ENCODE measurements around the gene DBNL. TPM values are rescaled to one million over a fixed set of nuclear protein-coding genes. Genes with fewer than 3 reads are reported as not detected.

Gene DBNL
- total and polyA plus RNA-seq, 2 donors (not counting 1 experiment from before 2014, with no cell fraction given) = 335 to 386 TPM

DNA sequence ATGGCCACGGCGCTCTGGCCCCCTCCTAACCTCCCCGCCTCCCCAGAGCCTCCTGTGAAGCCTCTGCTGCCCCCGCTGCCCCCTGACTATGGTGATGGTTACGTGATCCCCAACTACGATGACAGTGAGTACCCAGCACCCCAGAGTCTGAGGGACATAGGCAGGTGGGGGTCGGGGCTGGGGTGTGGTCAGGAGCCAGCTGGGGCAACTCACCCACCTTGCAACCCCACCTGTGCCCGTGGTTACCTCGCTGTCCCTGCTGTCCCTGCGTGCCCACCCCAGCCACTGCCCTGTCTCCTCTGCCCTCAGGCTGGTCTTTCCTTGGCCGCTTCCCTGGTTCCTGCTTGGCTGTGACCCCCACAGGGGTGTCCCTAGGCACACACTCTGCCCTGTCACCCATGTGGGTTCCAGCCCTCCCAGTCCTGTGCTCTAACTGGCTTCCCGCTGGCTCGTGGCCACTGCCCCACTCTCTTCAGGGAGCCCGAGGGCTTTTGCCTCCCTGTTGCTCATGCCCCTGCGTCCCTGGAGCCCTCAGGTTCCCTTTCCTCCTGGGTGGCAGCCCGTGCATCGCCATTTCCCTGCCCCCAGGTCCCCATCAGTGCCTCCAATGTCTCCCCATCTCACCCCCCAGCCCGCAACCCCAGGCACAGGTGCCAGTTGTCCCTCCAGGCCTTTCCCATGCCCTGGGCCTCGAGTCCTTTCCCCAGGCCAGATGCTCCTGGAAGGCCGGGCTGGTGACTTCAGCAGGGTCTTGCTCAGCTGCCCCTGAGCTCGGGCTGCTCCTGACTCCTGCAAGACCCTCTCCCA lies 63.7 kb downstream of the DBNL start:
- Mint-ChIP-seq H3K9me3 (ENCODE audit: insufficient read depth) (no peaks in the 10 kb centered on the region), H3K27me3 (no peaks in the 10 kb centered on the region), H3K4me1 (peaks cover 21% of the 10 kb centered on the region), H3K27ac (no peak overlapping the region), H3K4me3 (no peak overlapping the region)
- H3K4me1 ChIP-seq (ENCODE audit: control insufficient read depth in 2 of 2, insufficient read depth in 2 of 2, low read length in 2 of 2) = peaks cover 18 to 27% of the 10 kb centered on the region in 2 donors
- ChIA-PET CTCF (interaction anchor here (0.6 to 0.7 kb wide), 2 partner anchors 42 to 733 kb away, joined by 3 read pairs; no protein-coding TSS in a partner anchor), POLR2A (no interaction called here)
- no peaks in the 10 kb centered on the region for H4K20me1 ChIP-seq (ENCODE audit: control insufficient read depth, insufficient read depth, low read length, poor library complexity, severe bottlenecking)
- no peak overlapping the region for H3K27ac ChIP-seq (ENCODE audit: low read length in 2 of 2)
- no peak overlapping the region for H3K9ac ChIP-seq (ENCODE audit: low read length)
- peaks cover 0 to 18% of the 10 kb centered on the region in 2 experiments for H3K36me3 ChIP-seq (replicated peaks in 1 of 2; ENCODE audit: control extremely low read depth in 1 of 2, control insufficient read depth in 1 of 2, extremely low read depth in 1 of 2, insufficient read depth in 2 of 2, low read length in 1 of 2)
- TF ChIP-seq EZH2 (IDR thresholded peaks at IDR 0.05; ENCODE audit: borderline replicate concordance, insufficient read depth, low read depth, low read length, poor library complexity, severe bottlenecking) (no peak), CTCF (IDR thresholded peaks at IDR 0.05) (no peak)
- intact Hi-C loops (cut with micrococcal nuclease) = no loop called here
- peaks cover 9% of the 10 kb centered on the region for H3K79me2 ChIP-seq (ENCODE audit: control insufficient read depth, insufficient read depth, low read length)
- no peak overlapping the region for H2AFZ ChIP-seq (ENCODE audit: insufficient read depth, low read depth, low read length, poor library complexity, severe bottlenecking)
- WGBS (ENCODE audit: insufficient coverage) = 87% methylated on average over 15 of the region's 21 CpGs
- DNase-seq = no peak
- no peaks in the 10 kb centered on the region for H3K9me3 ChIP-seq (ENCODE audit: control extremely low read depth in 1 of 3, control insufficient read depth in 2 of 3, insufficient read depth in 1 of 3, low read length in 2 of 3)
- peaks cover 0 to 11% (median 2%) of the 10 kb centered on the region in 4 experiments for H3K27me3 ChIP-seq (replicated peaks in 1 of 4; ENCODE audit: control extremely low read depth in 1 of 4, control insufficient read depth in 3 of 4, insufficient read depth in 4 of 4, low read length in 3 of 4)
- H3K4me2 ChIP-seq (replicated peaks; ENCODE audit: low read depth, low read length, poor library complexity, severe bottlenecking) = no peak overlapping the region
- no peak overlapping the region for H3K4me3 ChIP-seq (ENCODE audit: control extremely low read depth in 1 of 5, extremely low read depth in 1 of 5, insufficient read depth in 1 of 5, low read depth in 2 of 5, low read length in 4 of 5)
- ATAC-seq (ENCODE audit: low read depth) = no peak
